ENCODE data around the gene UPB1. TPM values are rescaled to one million over a fixed set of nuclear protein-coding genes. Genes with fewer than 3 reads are reported as not detected.

Gene UPB1
- total RNA-seq, 1 experiment from 2014 or later = 0.09 TPM

DNA sequence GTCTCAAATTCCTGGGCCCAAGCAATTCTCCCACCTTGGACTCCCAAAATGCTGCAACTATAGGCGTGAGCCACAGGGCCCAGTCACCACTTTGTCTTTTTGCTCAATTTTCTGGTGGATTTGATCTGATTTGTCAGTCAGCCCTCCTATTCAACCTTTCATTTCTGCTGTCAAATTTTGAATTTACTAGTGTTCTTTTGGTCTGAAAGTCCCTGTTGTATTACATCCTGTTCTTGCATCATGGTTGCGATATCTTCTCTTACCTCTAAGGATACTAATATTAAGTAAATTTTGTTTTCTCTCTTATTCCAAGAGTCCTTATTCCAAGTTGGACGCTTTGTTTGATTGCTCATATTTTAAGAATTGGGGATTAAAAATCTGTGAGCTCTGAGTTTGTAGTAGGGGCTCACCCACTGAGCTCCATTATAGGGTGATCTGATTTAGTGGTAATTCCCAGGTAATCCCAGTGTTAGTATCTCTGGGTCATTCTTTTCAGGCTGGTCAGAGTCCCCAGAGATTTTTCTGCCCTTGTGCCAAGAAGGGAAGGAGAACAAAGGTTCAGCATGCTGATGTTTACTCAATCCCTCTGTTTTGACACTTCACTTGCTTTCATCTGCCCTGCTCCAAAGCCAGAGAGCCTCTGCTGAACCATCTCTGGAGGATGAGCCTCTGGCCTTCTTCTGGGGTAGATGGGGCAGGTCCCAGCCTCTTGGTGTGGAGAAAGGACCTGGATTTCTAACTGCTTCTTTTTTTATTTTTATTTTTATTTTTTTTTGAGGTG is 10.0 kb downstream of the UPB1 start:
- H3K36me3 Mint-ChIP-seq = no peaks in the 10 kb centered on the region

DNA sequence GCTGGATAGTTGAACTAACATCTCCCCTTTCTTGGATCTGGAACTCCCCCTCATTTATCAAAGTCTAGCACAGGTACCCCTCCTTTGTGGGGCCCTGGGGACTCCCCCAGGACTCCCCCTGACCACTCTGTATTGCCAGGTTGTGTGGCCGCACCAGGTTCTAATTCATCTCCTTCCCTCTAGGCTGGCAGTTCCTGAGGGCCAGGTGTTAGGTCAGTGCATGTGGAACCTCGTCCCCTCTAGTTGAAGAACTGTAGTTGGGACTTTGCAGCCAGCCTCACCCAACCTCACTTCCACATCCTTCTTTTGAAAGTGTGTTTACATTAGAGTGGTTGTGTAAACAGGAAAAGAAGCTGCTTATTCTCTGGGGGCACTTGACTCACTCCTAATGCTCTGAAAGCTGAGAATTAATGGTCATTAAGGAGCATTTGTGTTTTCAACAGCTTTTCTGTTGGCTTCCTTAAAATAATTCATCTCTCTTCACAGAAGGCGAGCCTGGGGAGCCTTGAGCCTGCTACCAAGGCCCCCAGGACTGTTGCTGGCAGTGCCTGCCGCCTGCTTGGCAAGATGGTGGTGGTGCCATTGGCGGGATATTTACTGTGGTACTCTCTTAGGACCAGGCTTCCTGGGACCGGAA is 11.8 kb downstream of the UPB1 start:
- Mint-ChIP-seq H3K27me3 (ENCODE audit: low read depth) (no peaks in the 10 kb centered on the region), H3K4me1 (peaks cover 23% of the 10 kb centered on the region), H3K27ac (peak overlapping the region; percentile 81), H3K36me3 (no peaks in the 10 kb centered on the region), H3K4me3 (peak overlapping the region; percentile 46), H3K9me3 (no peaks in the 10 kb centered on the region)
- ChIA-PET CTCF (interaction anchor here (0.6 to 12.0 kb wide), 18 partner anchors 8 to 266 kb away, joined by 3 to 271 read pairs (median 5); partner anchors contain the start of genes ADORA2A, GUCD1 and UPB1), POLR2A (interaction anchor here (1.1 kb wide), 1 partner anchor 77 kb away, joined by 3 read pairs; no protein-coding TSS in a partner anchor)
- TF ChIP-seq PRRX2 (CRISPR knock-in tag; IDR thresholded peaks at IDR 0.05) = no peak
- TF ChIP-seq, protein P1, sequence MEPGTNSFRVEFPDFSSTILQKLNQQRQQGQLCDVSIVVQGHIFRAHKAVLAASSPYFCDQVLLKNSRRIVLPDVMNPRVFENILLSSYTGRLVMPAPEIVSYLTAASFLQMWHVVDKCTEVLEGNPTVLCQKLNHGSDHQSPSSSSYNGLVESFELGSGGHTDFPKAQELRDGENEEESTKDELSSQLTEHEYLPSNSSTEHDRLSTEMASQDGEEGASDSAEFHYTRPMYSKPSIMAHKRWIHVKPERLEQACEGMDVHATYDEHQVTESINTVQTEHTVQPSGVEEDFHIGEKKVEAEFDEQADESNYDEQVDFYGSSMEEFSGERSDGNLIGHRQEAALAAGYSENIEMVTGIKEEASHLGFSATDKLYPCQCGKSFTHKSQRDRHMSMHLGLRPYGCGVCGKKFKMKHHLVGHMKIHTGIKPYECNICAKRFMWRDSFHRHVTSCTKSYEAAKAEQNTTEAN (CRISPR knock-in tag; IDR thresholded peaks at IDR 0.05) = no peak
- TF ChIP-seq, protein P2, sequence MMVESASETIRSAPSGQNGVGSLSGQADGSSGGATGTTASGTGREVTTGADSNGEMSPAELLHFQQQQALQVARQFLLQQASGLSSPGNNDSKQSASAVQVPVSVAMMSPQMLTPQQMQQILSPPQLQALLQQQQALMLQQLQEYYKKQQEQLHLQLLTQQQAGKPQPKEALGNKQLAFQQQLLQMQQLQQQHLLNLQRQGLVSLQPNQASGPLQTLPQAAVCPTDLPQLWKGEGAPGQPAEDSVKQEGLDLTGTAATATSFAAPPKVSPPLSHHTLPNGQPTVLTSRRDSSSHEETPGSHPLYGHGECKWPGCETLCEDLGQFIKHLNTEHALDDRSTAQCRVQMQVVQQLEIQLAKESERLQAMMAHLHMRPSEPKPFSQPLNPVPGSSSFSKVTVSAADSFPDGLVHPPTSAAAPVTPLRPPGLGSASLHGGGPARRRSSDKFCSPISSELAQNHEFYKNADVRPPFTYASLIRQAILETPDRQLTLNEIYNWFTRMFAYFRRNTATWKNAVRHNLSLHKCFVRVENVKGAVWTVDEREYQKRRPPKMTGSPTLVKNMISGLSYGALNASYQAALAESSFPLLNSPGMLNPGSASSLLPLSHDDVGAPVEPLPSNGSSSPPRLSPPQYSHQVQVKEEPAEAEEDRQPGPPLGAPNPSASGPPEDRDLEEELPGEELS (CRISPR knock-in tag; IDR thresholded peaks at IDR 0.05) = 0 out of 2 replicates have a peak, but pooled peaks have one; percentile 34
- peak; percentile 19 for ATAC-seq
- no peak for DNase-seq (ENCODE audit: low spot score)

More for the DNA sequence above, 10.0 kb downstream of the UPB1 start:
- Mint-ChIP-seq H3K9me3 (no peaks in the 10 kb centered on the region), H3K27ac (no peak overlapping the region), H3K27me3 (ENCODE audit: low read depth) (no peaks in the 10 kb centered on the region; the same call in 1 of the 2 replicates), H3K4me3 (no peak overlapping the region), H3K4me1 (peaks cover 26% of the 10 kb centered on the region)
- POLR2A ChIA-PET = no interaction called here
- no peak for DNase-seq (ENCODE audit: low spot score)
- no peak for TF ChIP-seq NFE2L1 (CRISPR knock-in tag; IDR thresholded peaks at IDR 0.05)
- CTCF ChIA-PET = interaction anchor here (0.6 to 12.0 kb wide), 5 partner anchors 17 to 616 kb away, joined by 3 to 271 read pairs (median 6); partner anchors contain the start of gene ADORA2A
- ATAC-seq = no peak

DNA sequence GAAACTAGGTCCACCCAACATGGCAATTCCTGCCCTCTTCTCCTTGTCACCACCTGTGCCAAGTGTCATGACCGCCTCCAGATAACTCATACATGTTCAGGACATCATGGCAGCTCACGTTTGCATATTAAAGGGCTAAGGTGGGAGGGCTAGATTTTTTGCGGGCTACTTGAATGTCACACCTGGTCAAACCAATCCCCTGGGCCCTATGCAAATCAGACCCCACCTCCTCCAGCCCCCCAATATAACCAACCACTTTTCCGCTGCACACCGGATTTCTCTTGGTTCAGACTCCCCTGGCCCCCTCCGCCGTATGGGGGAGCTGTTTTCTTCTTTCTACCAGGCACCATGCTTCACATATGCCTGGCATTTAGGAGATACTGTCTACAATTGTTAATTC is 12.6 kb downstream of the UPB1 start:
- Mint-ChIP-seq H3K4me1 (peaks cover 21% of the 10 kb centered on the region), H3K27me3 (ENCODE audit: low read depth) (no peaks in the 10 kb centered on the region), H3K9me3 (no peaks in the 10 kb centered on the region), H3K27ac (peak overlapping the region; percentile 81), H3K4me3 (peak overlapping the region; percentile 46), H3K36me3 (no peaks in the 10 kb centered on the region)
- DNase-seq (ENCODE audit: low spot score) (peak; percentile 76), ATAC-seq (peak; percentile 89)
- TF ChIP-seq, protein P3, sequence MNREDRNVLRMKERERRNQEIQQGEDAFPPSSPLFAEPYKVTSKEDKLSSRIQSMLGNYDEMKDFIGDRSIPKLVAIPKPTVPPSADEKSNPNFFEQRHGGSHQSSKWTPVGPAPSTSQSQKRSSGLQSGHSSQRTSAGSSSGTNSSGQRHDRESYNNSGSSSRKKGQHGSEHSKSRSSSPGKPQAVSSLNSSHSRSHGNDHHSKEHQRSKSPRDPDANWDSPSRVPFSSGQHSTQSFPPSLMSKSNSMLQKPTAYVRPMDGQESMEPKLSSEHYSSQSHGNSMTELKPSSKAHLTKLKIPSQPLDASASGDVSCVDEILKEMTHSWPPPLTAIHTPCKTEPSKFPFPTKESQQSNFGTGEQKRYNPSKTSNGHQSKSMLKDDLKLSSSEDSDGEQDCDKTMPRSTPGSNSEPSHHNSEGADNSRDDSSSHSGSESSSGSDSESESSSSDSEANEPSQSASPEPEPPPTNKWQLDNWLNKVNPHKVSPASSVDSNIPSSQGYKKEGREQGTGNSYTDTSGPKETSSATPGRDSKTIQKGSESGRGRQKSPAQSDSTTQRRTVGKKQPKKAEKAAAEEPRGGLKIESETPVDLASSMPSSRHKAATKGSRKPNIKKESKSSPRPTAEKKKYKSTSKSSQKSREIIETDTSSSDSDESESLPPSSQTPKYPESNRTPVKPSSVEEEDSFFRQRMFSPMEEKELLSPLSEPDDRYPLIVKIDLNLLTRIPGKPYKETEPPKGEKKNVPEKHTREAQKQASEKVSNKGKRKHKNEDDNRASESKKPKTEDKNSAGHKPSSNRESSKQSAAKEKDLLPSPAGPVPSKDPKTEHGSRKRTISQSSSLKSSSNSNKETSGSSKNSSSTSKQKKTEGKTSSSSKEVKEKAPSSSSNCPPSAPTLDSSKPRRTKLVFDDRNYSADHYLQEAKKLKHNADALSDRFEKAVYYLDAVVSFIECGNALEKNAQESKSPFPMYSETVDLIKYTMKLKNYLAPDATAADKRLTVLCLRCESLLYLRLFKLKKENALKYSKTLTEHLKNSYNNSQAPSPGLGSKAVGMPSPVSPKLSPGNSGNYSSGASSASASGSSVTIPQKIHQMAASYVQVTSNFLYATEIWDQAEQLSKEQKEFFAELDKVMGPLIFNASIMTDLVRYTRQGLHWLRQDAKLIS (CRISPR knock-in tag; IDR thresholded peaks at IDR 0.05; ENCODE audit: borderline replicate concordance) = no peak
- TF ChIP-seq ATF1 (CRISPR knock-in tag; IDR thresholded peaks at IDR 0.05) (no peak), SP1 (CRISPR knock-in tag; conservative IDR thresholded peaks at IDR 0.05) (0 out of 2 replicates have a peak, but pooled peaks have one; percentile 15)
- TF ChIP-seq, protein P4, sequence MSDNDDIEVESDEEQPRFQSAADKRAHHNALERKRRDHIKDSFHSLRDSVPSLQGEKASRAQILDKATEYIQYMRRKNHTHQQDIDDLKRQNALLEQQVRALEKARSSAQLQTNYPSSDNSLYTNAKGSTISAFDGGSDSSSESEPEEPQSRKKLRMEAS (CRISPR knock-in tag; IDR thresholded peaks at IDR 0.05) = no peak
- TF ChIP-seq, protein P5, sequence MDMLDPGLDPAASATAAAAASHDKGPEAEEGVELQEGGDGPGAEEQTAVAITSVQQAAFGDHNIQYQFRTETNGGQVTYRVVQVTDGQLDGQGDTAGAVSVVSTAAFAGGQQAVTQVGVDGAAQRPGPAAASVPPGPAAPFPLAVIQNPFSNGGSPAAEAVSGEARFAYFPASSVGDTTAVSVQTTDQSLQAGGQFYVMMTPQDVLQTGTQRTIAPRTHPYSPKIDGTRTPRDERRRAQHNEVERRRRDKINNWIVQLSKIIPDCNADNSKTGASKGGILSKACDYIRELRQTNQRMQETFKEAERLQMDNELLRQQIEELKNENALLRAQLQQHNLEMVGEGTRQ (CRISPR knock-in tag; IDR thresholded peaks at IDR 0.05) = no peak
- POLR2A ChIA-PET = interaction anchor here (1.0 to 1.1 kb wide), 2 partner anchors 14 to 78 kb away, joined by 3 read pairs; no protein-coding TSS in a partner anchor
- CTCF ChIA-PET = interaction anchor here (0.6 to 12.0 kb wide), 20 partner anchors 8 to 549 kb away, joined by 3 to 271 read pairs (median 4); partner anchors contain the start of genes ADORA2A, GUCD1 and UPB1

Data from WTC11 (cell line).